Stimulated activated CD8-positive, alpha-beta memory T cell treated with anti-CD3 and anti-CD28 coated beads, Interleukin-7, amount 100 ng/mL, for 1 hour (primary cell): ENCODE data around the gene ZNF230.

Source experiments
- DNase-seq, 2 donors: peaks; one replicate each; pipeline ENCODE4 v3.0.0-alpha.2; 2020; ENCODE audit warnings: low read depth in 2 of 2

The ZNF230 gene

DNA sequence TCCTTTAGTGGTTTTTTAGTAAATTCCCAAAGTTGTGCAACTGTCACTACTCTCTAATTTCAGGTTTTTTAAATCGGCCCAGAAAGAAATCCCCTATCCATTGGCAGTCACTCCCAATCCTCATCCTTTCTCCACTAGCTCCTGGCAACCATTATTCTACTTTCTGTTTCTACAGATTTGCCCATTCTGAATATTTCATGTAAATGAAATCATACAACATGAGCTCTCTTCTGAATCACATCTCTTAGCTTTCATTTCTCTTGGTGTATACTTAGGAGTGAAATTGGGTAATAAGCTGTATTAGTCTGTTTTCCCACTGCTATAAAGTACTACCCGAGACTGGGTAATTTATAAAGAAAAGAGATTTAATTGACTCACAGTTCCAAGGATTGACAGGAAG, 39.4 kb downstream of the ZNF230 start:
- no peak for DNase-seq

DNA sequence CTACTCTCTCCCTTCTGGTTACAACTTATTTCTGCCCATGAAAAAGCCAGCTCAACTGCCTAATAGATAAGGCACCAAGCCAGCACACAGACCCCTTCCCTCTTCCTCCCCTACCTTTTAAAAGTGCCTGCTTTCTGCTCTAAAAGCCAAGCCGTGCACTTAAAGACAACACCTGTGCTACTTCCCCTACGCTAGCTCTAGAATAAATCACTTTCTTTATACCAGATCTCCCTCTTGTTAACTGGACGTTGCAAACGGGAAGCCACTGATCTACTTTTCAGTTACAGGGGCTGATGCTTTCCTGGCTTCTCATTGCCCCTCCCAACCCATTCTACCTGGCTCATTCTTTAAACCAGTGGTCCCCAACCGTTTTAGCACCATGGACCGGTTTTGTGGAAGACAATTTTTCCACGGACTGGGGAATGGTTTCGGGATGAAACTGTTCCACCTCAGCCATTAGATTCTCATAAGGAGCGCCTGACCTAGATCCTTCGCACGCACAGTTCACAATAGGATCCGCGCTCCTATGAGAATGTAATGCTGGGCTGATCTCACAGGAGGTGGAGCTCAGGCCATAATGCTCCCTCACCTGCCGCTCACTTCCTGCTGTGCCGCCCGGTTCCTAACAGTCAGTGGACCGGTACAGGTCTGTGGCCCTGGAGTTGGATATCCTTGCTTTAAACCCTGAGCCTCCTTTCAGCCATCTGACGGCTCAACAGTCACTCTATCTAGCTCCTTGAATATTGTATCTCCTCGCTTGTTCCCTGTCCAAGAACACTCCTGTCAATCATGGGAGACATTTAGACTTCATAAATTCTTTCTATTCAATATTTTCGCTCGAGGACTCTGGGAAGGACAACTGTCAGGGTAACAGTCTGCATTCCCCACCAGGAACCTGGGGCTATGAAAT, 48.2 kb downstream of the ZNF230 start:
- no peak for DNase-seq

GRCh38 chr19:44051650-44052402, 49.1 kb downstream of the ZNF230 start, which contains the start of gene ZNF223:
Gene ZNF223, plus strand, starts transcription at chr19:44052036. Its CDS starts 3,141 bp downstream, at chr19:44055177.
- peak; percentile 23 to 34 for DNase-seq

DNA sequence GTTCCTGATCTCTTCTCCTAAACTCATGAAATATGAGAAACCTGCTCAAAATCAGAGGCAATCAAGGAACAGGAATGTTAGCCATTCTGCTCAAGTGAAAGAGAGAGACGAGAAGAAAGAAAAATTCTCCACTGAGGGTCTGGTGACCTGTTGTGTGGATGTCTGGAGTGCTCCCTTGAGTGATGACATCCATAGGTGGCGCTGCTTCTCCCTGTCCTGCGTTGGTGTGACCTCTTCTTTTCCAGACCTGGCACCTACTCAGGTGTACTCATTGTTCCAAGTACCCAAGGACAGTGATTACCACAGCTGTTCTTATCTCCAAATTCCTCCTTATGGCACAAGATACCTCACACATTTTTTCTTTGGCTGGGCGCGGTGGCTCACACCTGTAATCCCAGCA, 53.1 kb downstream of the ZNF230 start:
- no peak for DNase-seq

GRCh38 chr19:44059229-44059628, 56.5 kb downstream of the ZNF230 start:
- no peak for DNase-seq

GRCh38 chr19:44061038-44061437, 58.3 kb downstream of the ZNF230 start:
- no peak for DNase-seq
